HG03565 (cell line): Measurements from ENCODE around the gene LCOR.

Experiments used
- ATAC-seq: cut with Tn5 transposase; IDR thresholded peaks from one replicate; pipeline ENCODE4 v1.9.1; 2021; ENCODE audit warnings: mild to moderate bottlenecking, moderate library complexity; ENCODE audit not compliant: unreplicated experiment

LCOR gene

DNA sequence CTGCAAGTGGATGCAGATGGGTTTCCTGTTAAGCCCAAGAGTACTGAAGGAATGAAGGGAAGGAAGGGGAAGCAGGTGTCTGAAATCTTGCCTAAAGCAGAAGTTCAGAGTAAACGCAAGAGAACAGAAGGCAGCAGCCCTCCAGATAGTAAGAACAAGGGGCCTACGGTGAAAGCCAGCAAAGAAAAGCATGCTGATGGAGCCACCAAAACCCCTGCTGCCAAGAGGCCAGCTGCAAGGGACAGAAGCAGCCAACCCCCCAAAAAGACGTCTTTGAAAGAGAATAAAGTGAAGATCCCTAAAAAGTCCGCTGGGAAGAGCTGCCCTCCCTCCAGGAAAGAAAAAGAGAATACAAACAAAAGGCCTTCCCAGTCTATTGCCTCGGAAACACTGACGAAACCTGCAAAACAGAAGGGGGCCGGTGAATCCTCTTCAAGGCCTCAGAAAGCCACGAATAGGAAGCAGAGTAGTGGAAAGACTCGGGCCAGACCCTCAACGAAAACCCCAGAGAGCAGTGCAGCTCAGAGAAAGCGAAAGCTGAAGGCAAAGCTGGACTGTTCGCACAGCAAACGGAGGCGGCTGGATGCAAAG, 152.5 kb downstream of the LCOR start:
- ATAC-seq = no peak

DNA sequence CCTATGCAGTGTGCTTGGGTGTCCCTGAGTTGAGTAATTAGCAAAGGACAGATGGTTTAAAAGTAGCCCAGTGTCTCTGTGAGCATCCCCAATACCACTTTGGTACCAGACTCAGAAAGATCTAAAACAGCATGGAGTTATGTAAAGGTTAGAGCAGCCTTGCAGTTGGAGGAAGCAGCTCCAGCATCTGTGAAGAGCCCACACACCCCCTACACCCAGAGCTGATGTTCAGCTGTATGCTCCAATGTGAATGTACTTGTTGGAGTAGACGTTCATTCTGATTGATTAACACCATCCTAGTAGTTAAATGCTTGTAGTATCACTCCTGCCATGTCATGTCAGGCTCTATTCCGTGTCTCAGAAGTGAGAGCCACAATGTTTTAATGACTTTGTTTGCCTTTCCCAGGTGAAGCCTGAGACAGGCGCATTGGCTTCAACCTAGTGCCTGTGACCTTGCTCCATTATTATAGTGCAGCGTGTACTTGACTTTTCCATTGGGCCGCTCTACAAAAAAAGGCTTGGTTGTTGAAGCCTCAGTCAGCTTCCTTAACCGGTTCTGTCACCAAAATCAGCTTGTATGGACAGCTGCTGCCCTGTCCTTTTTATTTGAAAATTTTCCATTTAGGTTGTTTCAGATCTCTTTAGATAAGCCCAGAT, 154.2 kb downstream of the LCOR start:
- no peak for ATAC-seq

DNA sequence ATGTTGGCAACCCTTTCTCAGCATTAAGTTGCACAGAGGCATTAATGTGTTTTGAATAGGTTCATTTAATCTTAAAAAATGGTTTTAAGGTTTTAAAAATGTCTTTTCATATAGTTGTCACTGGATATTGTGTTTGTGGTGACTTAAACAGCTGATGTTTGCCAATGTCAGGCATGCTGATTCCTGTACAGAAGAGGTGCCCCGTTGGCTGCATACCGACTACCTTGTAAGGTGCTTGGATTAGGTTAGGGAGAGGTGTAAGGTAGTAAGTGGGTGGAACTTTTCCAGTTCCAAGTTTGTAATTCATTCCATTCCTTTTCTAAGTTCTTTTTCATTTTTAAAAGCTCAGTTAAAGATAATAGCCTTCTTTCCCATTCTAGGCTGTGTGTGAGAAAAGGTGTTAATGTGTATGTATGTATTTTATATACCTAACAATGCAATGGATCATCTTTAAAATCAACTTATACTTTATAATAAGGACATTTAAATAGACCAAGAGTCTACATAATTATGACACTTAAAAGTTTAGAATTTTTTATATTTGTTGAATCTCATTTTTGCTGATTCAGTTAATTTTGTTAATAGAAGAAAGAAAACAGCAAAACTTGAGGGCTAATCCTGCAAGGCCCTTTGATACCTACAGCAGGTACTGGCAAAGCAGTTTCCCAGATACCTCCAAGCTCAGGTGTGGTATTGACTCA, 155.2 kb downstream of the LCOR start:
- no peak for ATAC-seq

DNA sequence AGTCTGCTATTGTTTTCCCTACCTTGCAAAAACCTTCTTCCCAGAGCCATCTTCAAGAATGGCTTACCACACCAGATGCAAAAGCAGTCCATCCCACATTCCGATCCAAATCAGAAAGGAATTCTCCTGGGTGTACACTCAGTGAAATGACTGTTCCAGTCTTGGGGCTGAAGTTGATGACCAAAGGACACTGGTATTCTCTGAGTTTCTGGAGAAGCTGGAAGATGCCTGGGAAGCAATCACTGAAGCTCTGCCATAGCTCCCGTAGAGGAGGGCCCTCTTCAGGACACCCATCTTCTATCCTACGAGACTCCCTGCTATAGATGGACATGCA, 155.7 kb downstream of the LCOR start:
- ATAC-seq = no peak

DNA sequence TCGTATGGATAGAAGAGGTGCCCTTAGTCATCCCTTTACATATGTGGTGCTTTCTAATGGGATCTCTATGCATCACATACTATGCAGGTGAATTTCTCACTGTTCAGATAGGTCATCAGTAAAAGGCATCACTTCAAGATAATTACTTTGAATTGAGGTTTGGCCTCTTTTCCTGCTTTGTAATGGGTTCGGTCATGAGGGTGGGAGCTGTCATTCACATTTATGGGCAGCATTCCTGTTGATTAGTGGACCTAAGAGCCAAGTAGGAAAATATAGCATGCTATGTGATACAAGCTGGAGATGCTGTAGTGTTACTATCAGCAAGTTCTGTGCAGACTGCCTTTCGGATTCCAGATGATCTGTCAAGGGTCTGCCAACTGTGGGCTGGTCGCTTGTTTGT, 156.3 kb downstream of the LCOR start:
- no peak for ATAC-seq

DNA sequence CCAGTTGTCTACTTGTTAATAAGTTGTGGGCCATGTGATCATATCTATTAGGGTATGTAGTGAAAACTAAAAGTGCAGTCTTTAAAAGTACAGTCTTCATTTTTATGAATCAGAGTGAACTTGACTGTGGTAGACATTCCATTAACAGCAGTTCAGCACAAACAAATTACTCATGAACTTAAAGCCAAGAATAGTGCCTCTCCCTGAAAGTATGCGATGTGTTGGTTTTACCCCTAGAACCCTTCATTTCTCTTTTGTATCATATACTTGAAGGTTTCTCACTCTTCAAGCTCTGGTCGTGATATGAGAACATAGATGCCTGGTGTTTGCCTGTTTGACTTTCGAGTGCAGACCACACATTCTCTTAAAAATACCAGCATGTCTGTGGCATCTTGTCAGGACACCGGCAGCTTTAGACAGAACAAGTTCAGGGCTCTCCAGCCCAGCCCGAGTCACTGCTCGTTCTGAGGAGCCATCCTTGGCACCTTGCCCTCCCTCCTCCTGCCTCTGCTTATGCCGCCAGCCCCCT, 159.3 kb downstream of the LCOR start:
- ATAC-seq = peak; percentile 44

DNA sequence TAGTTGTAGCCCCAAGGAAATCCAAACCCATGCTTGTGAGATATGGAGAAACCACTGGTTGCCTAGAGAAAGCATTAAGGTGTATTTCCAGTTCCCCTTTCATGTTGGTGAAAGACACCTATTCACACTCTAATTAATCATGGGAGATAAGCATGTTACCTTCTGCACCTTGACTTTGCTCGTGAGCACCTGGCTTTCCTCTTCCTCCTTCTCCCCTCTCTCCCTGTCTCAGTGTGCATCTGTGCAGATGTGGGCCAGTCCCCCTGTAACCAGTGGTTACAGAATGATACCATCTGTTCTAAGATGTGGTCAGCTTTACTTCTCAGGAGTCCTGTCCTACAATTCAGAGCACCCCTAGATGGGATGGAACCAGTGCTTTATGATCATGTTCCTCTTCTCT, 160.6 kb downstream of the LCOR start:
- ATAC-seq = no peak

DNA sequence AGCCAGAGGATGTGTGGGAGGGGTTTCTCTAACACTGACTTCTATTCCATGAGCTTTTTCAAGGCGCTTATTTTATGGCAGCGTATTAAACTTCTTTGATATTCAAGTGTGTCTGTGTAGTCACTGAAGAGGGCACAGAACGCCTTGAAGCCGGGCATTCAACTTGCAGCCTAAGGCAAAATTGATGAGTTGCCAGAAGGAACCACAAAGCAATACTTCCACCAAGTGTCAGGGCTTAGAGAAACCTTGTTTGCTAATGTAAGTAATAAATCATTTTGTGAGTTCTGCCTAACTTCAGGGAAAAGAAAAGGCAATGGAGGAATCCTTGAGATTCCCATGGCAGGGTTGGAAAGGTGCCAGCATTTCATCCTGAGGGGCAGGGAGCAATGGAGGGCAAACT, 163.8 kb downstream of the LCOR start:
- ATAC-seq = no peak

DNA sequence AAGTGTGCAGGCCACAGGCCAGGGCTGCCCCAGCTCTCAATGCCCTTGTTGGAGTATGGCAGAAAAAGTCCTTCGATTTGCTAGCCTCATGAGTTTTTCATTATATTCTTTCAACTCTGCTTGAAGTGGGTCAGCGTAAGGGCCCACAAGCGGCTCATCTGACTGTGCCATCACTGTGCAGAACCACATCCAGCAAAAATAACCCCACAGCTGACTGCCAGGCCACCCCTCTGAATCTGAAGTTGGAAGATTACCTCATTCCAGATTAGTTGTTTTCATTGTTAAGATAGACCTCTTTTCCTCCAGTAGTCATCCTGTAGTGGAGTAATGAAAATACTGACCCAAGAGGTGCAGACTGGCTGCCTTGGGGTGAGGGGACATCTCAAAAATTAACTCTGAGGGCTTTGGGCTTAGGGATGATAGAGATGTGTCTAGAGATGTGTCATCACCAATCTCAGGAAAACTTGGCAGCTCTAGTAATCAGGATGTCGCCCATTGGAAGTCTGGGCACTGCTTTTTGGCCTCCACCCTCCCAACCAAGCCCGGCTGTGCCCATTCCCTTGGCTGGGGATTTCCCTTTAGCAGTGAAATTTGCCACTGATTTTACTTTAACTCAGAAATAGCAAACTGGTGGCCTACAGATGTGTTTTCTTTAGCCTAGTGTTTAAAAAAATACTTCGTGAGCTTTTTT, 164.3 kb downstream of the LCOR start:
- ATAC-seq = no peak

DNA sequence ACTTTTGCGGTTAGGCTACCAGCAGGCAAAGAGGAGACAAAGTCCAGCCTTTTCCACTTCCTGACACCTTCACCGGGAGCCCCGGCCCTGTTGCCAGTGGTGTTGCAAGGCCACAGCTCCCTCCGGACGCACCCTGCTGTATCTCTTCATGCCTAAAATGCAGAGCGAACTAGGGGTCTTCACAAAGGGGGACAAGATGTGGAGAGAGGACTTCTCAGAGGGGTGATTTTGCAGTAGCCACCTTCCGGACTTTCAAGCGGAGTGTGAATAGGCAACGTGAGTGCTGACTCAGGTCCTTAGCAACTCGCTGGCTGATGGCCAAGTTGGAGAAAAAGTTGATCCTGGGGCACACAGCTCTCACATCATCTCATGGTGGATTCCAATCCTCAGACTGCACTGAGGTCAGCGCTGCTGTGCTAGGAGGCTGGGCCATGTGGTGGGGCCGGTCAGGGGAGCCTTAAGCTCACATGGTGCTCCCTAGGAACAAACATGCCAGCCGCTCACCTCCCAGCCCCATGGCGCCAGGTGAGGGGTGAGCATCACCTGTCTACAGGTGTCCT, 166.3 kb downstream of the LCOR start:
- ATAC-seq = no peak

DNA sequence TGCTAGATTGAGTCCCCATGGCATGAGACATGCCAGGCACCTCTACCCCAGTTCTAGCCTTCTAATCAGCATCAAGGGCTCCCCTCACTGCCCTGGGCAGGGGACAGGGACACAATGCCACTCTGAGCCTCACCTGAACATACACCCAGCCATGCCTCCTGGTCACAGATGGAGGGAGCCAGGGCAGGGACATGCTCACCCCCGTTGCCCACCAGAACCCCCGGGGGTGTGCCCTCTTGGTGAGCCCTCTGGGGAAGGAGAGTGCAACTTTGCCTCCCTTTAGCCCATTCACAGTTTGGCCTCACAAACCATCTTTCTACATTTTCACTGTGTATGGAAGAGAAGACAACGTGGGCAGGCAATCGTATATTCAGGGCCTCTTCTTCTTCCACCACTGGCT, 167.2 kb downstream of the LCOR start:
- ATAC-seq = no peak

DNA sequence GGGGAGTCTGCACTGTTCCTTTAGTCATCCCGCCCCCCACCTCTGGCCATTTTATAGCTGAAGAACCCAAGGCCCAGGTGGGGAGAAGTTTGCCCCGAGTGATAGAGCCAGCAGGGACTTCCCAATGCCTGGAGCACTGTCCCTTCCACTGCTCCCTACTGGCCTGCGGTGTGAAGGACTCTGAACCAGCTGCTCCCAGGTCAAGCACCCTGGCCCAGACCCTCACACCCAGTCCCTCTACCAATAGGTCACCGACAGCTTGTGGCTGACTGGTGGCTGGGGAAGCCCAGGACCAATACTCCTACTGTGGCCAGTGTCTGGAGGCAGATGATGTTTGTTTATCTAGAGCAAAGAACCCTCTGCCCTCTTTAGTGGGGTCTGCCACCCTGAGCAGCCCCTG, 167.9 kb downstream of the LCOR start:
- ATAC-seq = no peak

DNA sequence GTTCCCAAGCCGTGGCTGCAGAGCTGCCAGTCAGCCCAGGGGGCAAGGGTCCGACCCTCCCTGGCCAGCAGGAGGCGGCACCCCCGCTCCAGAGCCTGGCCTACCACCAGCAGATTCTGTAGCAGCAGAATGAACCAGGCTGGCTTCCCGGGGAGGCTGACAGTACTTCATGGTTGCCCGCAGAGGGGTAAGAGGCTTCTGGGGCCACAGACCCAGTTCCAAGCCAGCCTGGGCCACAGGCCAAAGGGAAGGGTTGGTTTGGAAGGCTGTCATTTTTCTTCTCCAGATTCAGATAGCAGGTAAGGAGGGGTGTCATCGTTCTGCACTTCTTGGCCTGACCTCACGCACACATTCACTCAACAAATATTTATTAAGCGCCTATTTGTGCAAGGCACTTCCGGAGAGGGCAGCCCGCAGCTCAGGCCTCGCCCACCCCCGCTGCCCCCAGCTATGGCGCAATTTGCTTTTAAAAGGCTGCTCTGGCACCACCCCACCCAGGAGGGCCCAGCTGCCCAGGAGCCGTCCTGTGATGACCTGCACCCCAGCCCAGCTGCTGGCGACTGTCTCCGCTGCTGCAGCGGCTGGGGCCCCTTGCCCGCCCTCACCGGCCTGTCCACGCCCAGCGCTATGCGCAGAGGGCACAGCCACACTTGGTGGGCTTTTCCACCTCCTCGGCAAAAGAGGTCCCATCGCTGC, 168.5 kb downstream of the LCOR start:
- no peak for ATAC-seq

DNA sequence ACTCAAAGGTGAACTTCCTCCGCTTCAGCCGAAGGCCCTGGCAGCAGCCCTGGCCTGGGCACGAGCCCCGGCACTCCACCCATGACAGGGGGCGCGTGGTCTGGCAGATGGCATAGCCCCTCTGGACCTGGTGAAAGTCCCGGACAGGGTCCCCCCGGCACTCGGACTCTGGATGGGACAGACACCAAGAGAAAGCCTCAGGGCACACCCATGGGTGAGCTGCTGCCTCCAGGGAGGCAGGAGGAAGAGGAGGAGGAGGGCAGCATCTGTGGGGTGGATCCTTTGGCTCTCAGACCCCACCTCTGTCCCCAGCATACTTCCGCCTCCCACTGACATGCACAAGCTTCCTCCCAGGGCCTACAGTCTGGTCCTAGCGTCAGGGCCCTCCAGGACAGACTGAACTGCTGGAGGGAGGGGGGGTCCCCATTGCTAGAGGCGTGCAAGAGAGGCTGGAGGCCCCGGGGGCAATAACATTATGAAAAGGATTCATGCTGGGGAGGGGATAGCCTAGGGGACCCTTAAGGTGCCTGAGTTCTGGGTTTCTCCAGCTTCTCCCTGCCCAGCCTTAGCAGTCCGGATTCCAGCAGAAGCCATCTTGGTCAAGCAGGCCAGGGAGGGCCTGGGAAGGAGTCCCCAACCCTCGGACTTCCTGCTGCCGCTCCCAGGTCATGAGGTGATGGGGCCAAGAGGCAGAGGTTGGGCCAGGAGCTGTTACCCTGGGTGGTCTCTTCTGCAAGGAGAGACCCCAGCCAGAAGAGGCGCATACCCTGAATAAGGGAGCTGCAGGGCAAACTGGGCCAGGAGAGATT, 169.3 kb downstream of the LCOR start:
- no peak for ATAC-seq

DNA sequence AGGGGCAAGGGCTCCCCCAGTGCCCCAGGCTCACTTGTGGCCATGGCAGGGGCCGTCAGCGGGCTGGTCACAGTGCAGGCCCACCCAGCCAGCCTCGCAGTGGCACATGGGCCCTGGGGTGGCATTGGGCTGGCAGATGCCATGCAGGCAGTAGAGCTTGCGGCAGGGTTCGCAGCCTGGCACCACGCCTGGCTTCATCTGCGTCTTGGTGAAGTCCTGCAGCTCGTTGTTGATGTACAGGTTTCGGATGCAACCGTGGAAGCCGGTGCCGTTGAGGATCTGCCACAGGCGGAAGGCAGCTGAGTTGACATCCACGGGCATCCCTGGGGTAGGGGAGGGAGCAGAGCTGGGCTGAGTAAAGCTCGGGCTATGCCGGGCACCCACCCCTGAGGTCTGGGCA, 170.6 kb downstream of the LCOR start:
- no peak for ATAC-seq

DNA sequence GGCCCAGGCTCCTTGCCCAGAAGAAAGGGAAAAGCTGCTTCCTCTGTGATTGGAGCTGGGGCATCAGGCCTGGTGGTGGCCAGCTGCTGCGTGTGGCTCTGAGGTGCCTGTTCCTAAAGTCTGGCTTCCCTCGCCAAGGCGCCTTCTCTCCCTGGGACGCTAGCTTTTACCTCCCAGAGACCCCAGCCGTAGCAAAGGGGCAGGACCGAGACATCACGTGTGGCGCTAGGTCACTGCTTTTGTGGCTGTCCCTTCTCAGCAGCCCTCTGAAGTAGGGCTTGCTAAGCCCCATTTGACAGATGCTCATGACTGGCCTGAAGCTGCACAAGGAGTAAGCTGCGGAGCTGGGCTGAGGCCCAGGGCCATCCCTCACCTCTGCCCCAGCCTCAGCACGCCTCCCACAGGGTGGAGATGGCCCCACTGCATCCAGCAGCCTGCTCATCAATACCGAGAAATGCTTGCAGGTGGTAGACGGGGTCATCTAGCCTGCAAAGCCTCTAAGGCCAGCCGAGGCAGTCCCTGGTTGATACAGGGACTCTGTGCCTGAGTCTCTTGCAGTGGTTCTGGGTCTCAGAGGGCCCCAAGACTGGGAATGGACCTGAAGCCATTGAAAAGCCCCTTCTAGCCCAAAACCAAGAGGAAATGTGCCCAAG, 171.2 kb downstream of the LCOR start:
- ATAC-seq = no peak

DNA sequence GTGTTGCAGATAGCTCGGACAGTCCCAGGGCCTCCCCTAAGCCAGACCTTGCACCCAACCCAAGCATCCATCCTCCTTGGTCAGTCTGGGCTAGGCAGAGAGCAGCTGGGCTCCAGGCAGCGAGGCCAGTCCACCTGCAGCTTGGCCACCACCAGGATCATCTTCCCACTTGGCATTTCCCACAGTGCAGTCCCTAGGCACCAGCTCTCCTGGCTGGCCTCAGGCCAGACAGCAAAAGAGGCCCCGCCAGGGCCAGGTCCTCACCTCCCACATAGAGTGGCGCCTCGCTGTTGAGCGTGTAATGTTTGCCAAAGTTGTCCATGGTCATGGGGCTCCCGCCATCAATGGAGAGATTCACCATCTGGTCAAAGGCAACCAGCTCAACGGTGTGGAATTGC, 171.7 kb downstream of the LCOR start:
- no peak for ATAC-seq

DNA sequence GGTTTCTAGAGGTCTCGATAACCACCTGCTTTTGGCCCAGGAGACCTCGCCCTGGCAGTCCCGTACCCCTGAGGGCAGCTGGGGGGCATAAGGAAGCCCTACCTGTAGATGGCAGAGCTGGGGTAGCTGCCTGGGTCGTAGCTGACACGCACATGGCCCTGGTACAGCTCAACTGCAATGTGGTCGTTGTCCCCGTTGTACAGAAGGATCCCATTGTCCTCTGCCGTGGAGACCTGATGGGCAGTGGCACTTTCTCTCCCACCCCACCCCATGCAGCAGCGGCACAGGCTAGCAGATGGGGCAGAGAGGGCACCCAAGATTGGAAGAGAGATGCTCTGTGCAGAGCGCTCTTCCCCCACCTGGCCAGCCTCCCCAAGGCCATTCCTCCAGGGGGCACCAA, 172.5 kb downstream of the LCOR start:
- ATAC-seq = no peak

DNA sequence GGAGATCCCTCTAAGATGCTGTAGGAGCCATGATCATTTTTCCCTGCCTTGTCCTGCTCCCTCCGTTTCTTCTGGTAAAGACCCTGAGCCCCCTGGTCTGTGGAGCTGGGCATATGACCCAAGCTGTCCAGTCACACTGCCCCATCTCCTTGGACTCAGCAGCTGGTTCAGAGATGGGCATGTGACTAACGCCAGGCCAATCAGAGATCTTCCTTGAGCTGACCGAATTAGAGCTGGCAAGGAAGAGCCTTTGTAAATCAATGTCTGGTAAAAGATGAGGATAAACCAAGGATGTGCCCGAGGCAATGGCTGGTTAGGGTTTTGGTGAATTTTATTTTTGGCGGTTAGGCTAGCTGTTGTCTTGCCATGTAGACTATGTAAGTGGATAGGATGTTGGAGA, 173.3 kb downstream of the LCOR start:
- no peak for ATAC-seq

DNA sequence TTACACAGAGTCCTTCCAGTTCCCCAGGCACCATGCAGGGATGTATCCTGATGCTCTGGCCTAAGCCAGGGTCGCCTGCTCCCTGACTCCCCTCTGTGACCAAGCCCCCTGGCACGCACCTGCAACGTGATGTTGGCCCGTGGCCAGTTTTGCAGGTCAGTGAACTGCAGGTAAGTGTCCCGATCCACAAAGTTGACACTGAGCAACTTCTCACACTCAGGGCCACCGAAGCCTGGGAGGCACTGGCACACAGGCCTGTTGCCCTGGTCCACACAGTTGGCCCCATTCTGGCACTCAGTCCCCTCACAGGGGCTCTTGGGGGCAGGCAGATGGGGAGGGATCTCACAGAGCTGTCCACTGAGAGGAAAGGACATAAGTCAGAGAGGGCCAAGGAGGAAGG, 174.3 kb downstream of the LCOR start:
- no peak for ATAC-seq
